ENCODE data around the gene TCERG1L. TPM values are rescaled to one million over a fixed set of nuclear protein-coding genes. Genes with fewer than 3 reads are reported as not detected.

Gene TCERG1L
- total RNA-seq, 1 experiment from 2014 or later, result not detected

- POLR2A ChIA-PET, result no interaction called here
- H3K9me3 ChIP-seq (ENCODE audit: control insufficient read depth, insufficient read depth, low read depth, low read length), result no peaks in the 10 kb centered on the region
- ATAC-seq (no peak), DNase-seq (ENCODE audit: low read depth, low spot score) (no peak)
- TF ChIP-seq POLR2AphosphoS5 (IDR thresholded peaks at IDR 0.05; ENCODE audit: low read depth, low read length), result no peak
- no peak for TF ChIP-seq CTCF (IDR thresholded peaks at IDR 0.05)
- TF ChIP-seq SIN3A (IDR thresholded peaks at IDR 0.05; ENCODE audit: borderline replicate concordance, insufficient read depth, low read depth, low read length), result no peak
- TF ChIP-seq TCF7L2 (IDR thresholded peaks at IDR 0.05; ENCODE audit: low read depth, low read length), result no peak
- TF ChIP-seq REST (IDR thresholded peaks at IDR 0.05; ENCODE audit: insufficient read depth in 1 of 2, low read depth in 2 of 2, low read length in 1 of 2), result no peak
- BruUV-seq (replicated peaks), result no TSS peak
- no peaks in the 10 kb centered on the region for H3K4me1 ChIP-seq (ENCODE audit: control insufficient read depth, insufficient read depth, low read length)
- H3K4me3 ChIP-seq (ENCODE audit: low read depth in 2 of 2, low read length in 2 of 2), result no peak overlapping the region
- H3K36me3 ChIP-seq (ENCODE audit: control insufficient read depth, insufficient read depth, low read length), result no peaks in the 10 kb centered on the region
- no peaks in the 10 kb centered on the region for H3K27me3 ChIP-seq (ENCODE audit: control insufficient read depth, insufficient read depth, low read length)
- in situ Hi-C loops (cut with HindIII; ENCODE audit: low pct_unique_long_range_greater_than_20kb, low sequenced_read_pairs), result no loop called here
- CTCF ChIA-PET, result no interaction called here
- no peak overlapping the region for H3K27ac ChIP-seq (ENCODE audit: low read length)
- intact Hi-C loops (cut with micrococcal nuclease; ENCODE audit: unreplicated experiment), result no loop called here
Measured at GRCh38 chr10:131114846-131115245, 196.7 kb downstream of the TCERG1L start.

- Histone ChIP-seq H3K9me3 (ENCODE audit: control insufficient read depth, insufficient read depth, low read depth, low read length) (no peaks in the 10 kb centered on the region), H3K4me3 (ENCODE audit: low read depth in 2 of 2, low read length in 2 of 2) (no peak overlapping the region), H3K27me3 (ENCODE audit: control insufficient read depth, insufficient read depth, low read length) (no peaks in the 10 kb centered on the region), H3K4me1 (ENCODE audit: control insufficient read depth, insufficient read depth, low read length) (no peaks in the 10 kb centered on the region), H3K36me3 (ENCODE audit: control insufficient read depth, insufficient read depth, low read length) (no peaks in the 10 kb centered on the region), H3K27ac (ENCODE audit: low read length) (no peak overlapping the region)
- in situ Hi-C loops (cut with HindIII; ENCODE audit: low pct_unique_long_range_greater_than_20kb, low sequenced_read_pairs), result no loop called here
- intact Hi-C loops (cut with micrococcal nuclease; ENCODE audit: unreplicated experiment), result no loop called here
- TF ChIP-seq TCF7L2 (IDR thresholded peaks at IDR 0.05; ENCODE audit: low read depth, low read length), result no peak
- no peak for TF ChIP-seq REST (IDR thresholded peaks at IDR 0.05; ENCODE audit: insufficient read depth in 1 of 2, low read depth in 2 of 2, low read length in 1 of 2)
- TF ChIP-seq SIN3A (IDR thresholded peaks at IDR 0.05; ENCODE audit: borderline replicate concordance, insufficient read depth, low read depth, low read length), result no peak
- TF ChIP-seq CTCF (IDR thresholded peaks at IDR 0.05), result no peak
- TF ChIP-seq POLR2AphosphoS5 (IDR thresholded peaks at IDR 0.05; ENCODE audit: low read depth, low read length), result no peak
- ChIA-PET POLR2A (no interaction called here), CTCF (no interaction called here)
- no TSS peak for BruUV-seq (replicated peaks)
- ATAC-seq (no peak), DNase-seq (ENCODE audit: low read depth, low spot score) (no peak)
Measured at GRCh38 chr10:131113709-131114291, 197.7 kb downstream of the TCERG1L start.

Data from Panc1 (cell line).